K562 (cell line): ENCODE measurements around the gene TAF11. TPM values are rescaled to one million over a fixed set of nuclear protein-coding genes. Genes with fewer than 3 reads are reported as not detected.

Source experiments
- ATAC-seq: fragments of 200-7000 bp; cut with Tn5 transposase; 3 replicates; pipeline ENCODE4 v1.9.1; 2020; ENCODE audit warnings: moderate library complexity
- BruUV-seq: library from RNA; stranded (reverse); fragments of 400-500 nt; replicated peaks from 2 replicates; lab custom pipeline; 2021; lab: Mats Ljungman, UMichigan
- CTCF ChIA-PET: fragments of 300-600 bp; formaldehyde crosslinking; extraction: SDS; loops from one replicate; lab custom pipeline; 2021; ENCODE audit warnings: low intra/inter-chr PET ratio; lab: Yijun Ruan, JAX
- POLR2A ChIA-PET: fragments of 300-600, 350-650 bp; sonication (Branson Sonifier 250); formaldehyde crosslinking; extraction: SDS; loops from one replicate; lab custom pipeline; 2021; ENCODE audit warnings: antibody characterized with exemption, inconsistent platforms; lab: Yijun Ruan, JAX
- DNase-seq, 4 experiments: peaks; one replicate each; pipeline versions ENCODE4 v3.0.0 to v3.0.0-alpha.2; 2011 to 2018; ENCODE audit warnings: low spot score in 3 of 4, mixed read lengths in 3 of 4; ENCODE audit errors: extremely low read depth in 1 of 4
- FAIRE-seq: peaks from 2 replicates; lab custom pipeline; 2011; peaks lifted over from hg19 to GRCh38; lab: Jason Lieb, UNC
- H2AFZ ChIP-seq: 2 replicates; pipeline ENCODE4 v1.6.0; 2011; ENCODE audit warnings: low read depth, low read length, control low read depth, inconsistent platforms
- H3K27ac ChIP-seq: fragments of 200-600 bp; 3 replicates; pipeline ENCODE4 v1.8.0; 2011; ENCODE audit warnings: low read depth, mild to moderate bottlenecking, control low read depth, inconsistent platforms, low read length, moderate library complexity, mixed read lengths; ENCODE audit errors: extremely low read depth
- H3K27me3 ChIP-seq, 2 experiments: fragments of 300-600 bp in 1 of 2; 2 replicates in 1 of 2; 3 replicates in 1 of 2; pipeline versions ENCODE4 v1.6.0 to v1.8.0; 2011; ENCODE audit warnings: inconsistent platforms in 2 of 2, low read length in 2 of 2, mild to moderate bottlenecking in 1 of 2, mixed read lengths in 1 of 2, moderate library complexity in 1 of 2; ENCODE audit not compliant: control insufficient read depth in 2 of 2, insufficient read depth in 2 of 2
- H3K36me3 ChIP-seq: fragments of 300-600 bp; 3 replicates; pipeline ENCODE4 v1.8.0; 2011; ENCODE audit warnings: mild to moderate bottlenecking, low read length, inconsistent platforms; ENCODE audit not compliant: control insufficient read depth, insufficient read depth
- H3K4me1 ChIP-seq, 2 experiments: fragments of 200-600 bp in 1 of 2; replicated peaks in 1 of 2; 2 replicates in 1 of 2; 3 replicates in 1 of 2; pipeline versions ENCODE4 v1.5.1 to v1.8.0; 2011; ENCODE audit warnings: inconsistent platforms in 2 of 2, low read length in 2 of 2, mild to moderate bottlenecking in 1 of 2, mixed read lengths in 1 of 2, moderate library complexity in 1 of 2; ENCODE audit not compliant: control insufficient read depth in 2 of 2, insufficient read depth in 2 of 2
- H3K4me2 ChIP-seq: 2 replicates; pipeline ENCODE4 v1.6.1; 2011; ENCODE audit warnings: low read length, control low read depth, inconsistent platforms, mixed read lengths; ENCODE audit not compliant: insufficient read depth
- H3K4me3 ChIP-seq: fragments of 200-600 bp; sonication (generic), shearing (Covaris generic); 2 replicates; pipeline ENCODE4 v1.5.1; 2016; ENCODE audit warnings: control low read depth, inconsistent platforms
- H3K79me2 ChIP-seq: fragments of 200-600 bp; 3 replicates; pipeline ENCODE4 v1.8.0; 2011; ENCODE audit warnings: low read length, inconsistent platforms; ENCODE audit not compliant: control insufficient read depth, insufficient read depth
- H3K9ac ChIP-seq, 2 experiments: 2 replicates each; pipeline versions ENCODE4 v1.6.0 to v1.6.1; 2011; ENCODE audit warnings: low read depth in 2 of 2, low read length in 2 of 2, control low read depth in 1 of 2, inconsistent platforms in 1 of 2, mild to moderate bottlenecking in 1 of 2, mixed read lengths in 1 of 2; ENCODE audit not compliant: insufficient read depth in 1 of 2
- H3K9me1 ChIP-seq: one replicate; pipeline ENCODE4 v1.6.0; 2011; ENCODE audit warnings: inconsistent platforms, mild to moderate bottlenecking, low read length, moderate library complexity; ENCODE audit not compliant: control insufficient read depth, insufficient read depth
- H3K9me3 ChIP-seq: replicated peaks from 2 replicates; pipeline ENCODE4 v1.5.1; 2011; ENCODE audit warnings: low read depth, low read length, inconsistent platforms; ENCODE audit not compliant: control insufficient read depth, insufficient read depth
- H4K20me1 ChIP-seq: replicated peaks from 2 replicates; pipeline ENCODE4 v1.6.1; 2011; ENCODE audit warnings: low read length, inconsistent platforms, mixed read lengths; ENCODE audit not compliant: control insufficient read depth, insufficient read depth
- ATF3 ChIP-seq, 2 experiments: fragments of 450-650 bp in 1 of 2; sonication (generic) in 1 of 2; formaldehyde crosslinking in 1 of 2; IDR thresholded peaks in 1 of 2; conservative IDR thresholded peaks in 1 of 2; 2 replicates each; pipeline versions ENCODE4 v1.6.1 to v1.8.1; 2016 to 2023; ENCODE audit warnings: mild to moderate bottlenecking in 2 of 2, moderate library complexity in 2 of 2, inconsistent platforms in 1 of 2, missing genetic modification reagents in 1 of 2
- GATA2 ChIP-seq: sonication (generic); formaldehyde crosslinking; IDR thresholded peaks from 2 replicates; pipeline ENCODE4 v1.4.0; 2020; ENCODE audit warnings: mild to moderate bottlenecking, missing genetic modification reagents
- HOXB6 ChIP-seq: fragments of 250-450 bp; sonication (Bioruptor Pico); IDR thresholded peaks from 2 replicates; pipeline ENCODE4 v1.5.1; 2022; ENCODE audit warnings: mild to moderate bottlenecking, borderline replicate concordance
- KDM1A ChIP-seq, 2 experiments: fragments of 450-650 bp; IDR thresholded peaks; 2 replicates each; pipeline ENCODE4 v1.6.1; 2016; ENCODE audit warnings: mild to moderate bottlenecking in 2 of 2
- PRDM10 ChIP-seq: fragments of 450-650 bp; IDR thresholded peaks from 2 replicates; pipeline ENCODE4 v1.6.1; 2018; ENCODE audit not compliant: partially characterized antibody
- RFX7 ChIP-seq: fragments of 250-450 bp; sonication (Bioruptor Pico); IDR thresholded peaks from 2 replicates; pipeline ENCODE4 v1.5.1; 2021; ENCODE audit warnings: mild to moderate bottlenecking
- SMAD2 ChIP-seq: fragments of 150-350 bp; IDR thresholded peaks from 2 replicates; pipeline ENCODE4 v1.6.1; 2014; ENCODE audit warnings: low read depth, mild to moderate bottlenecking, low read length
- TCF3 ChIP-seq: sonication (generic); formaldehyde crosslinking; IDR thresholded peaks from 2 replicates; pipeline ENCODE4 v1.4.0; 2020; ENCODE audit warnings: mild to moderate bottlenecking, missing genetic modification reagents
- TEAD4 ChIP-seq, 2 experiments: sonication (generic) in 1 of 2; formaldehyde crosslinking in 1 of 2; IDR thresholded peaks; 2 replicates each; pipeline versions ENCODE4 v1.6.1 to v1.8.0; 2012 to 2022; ENCODE audit warnings: borderline replicate concordance in 1 of 2, inconsistent platforms in 1 of 2, low read length in 1 of 2, mild to moderate bottlenecking in 1 of 2, missing genetic modification reagents in 1 of 2
- ZKSCAN8 ChIP-seq: fragments of 200-800 bp; sonication (Bioruptor generic); IDR thresholded peaks from 2 replicates; pipeline ENCODE4 v1.6.1; 2016; ENCODE audit warnings: missing genetic modification characterization, missing compliant biosample characterization
- WGBS: fragments of 100-300 bp; shearing (Covaris generic); methylation state at CpG from one replicate; pipeline ENCODE4 v1.1.6; 2016; ENCODE audit warnings: low coverage, mixed read lengths; ENCODE audit not compliant: insufficient coverage; ENCODE audit errors: missing lambda C conversion rate; 5-methylcytosine and 5-hydroxymethylcytosine counted together
- in situ Hi-C: fragments of 300-500 bp; cut with MboI; formaldehyde crosslinking; loops from 4 replicates; pipeline ENCODE4 v1.15.0; 2018; ENCODE audit warnings: inconsistent platforms, mixed read lengths
- intact Hi-C: fragments of 100-400 bp; cut with micrococcal nuclease; formaldehyde crosslinking; loops from 2 replicates; pipeline ENCODE4 v1.14.2; 2022
- polyA plus RNA-seq, 8 experiments: library from polyadenylated mRNA; depleted of rRNA in 4 of 8; stranded (reverse) in 5 of 8; unstranded in 3 of 8; fragments of >200 nt; fragmentation: Nextera tagmentation in 2 of 8; fragmentation: Illumina TruSeq in 1 of 8; extraction: Ambion mirVana in 2 of 8; extraction: Trizol in 1 of 8; gene quantifications; 2 replicates each; pipeline versions ENCODE4 v1.2.1 to v1.2.3, GENCODE V29; 2011 to 2014; ENCODE audit warnings: inconsistent platforms in 1 of 8, missing spikeins in 1 of 8
- total RNA-seq, 7 experiments: library from RNA; depleted of rRNA in 6 of 7; stranded (reverse); fragments of >200 nt in 6 of 7; fragmentation: Illumina TruSeq in 2 of 7; extraction: Trizol in 2 of 7; gene quantifications; 2 replicates each; pipeline versions ENCODE4 v1.2.1 to v1.2.3, GENCODE V29; 2011 to 2021; ENCODE audit warnings: low replicate concordance in 1 of 7

Gene TAF11
- total and polyA plus RNA-seq, 9 of the 15 experiments (the other 6 are each of a cell fraction or from before 2014, with no cell fraction given), result 40.9 to 91.9 (median 71.9) TPM

GRCh38 chr6:34859951-34860350 lies 27.9 kb downstream of the TAF11 start:
- DNase-seq (peak in 2 of 4 experiments; percentile 10 to 39), ATAC-seq (peak; percentile 33), FAIRE-seq (no peak)
- H3K9me3 ChIP-seq, result no peaks in the 10 kb centered on the region
- peak overlapping the region; percentile 11; the same call in 2 of the 3 replicates for H3K27ac ChIP-seq
- H3K9me1 ChIP-seq, result peaks cover 8% of the 10 kb centered on the region
- no peak overlapping the region for H2AFZ ChIP-seq
- in situ Hi-C loops (no loop called here), intact Hi-C loops (loop anchor here (5.0 kb wide), 1 partner anchor 68 kb away; the partner anchor contains the start of gene BLTP3A)
- H4K20me1 ChIP-seq, result peaks cover 17% of the 10 kb centered on the region
- peaks cover 4 to 24% of the 10 kb centered on the region in 2 experiments; a peak in 4 of 5 replicates for H3K4me1 ChIP-seq
- H3K4me2 ChIP-seq, result peak overlapping the region; percentile 1; the same call in 1 of the 2 replicates
- H3K27me3 ChIP-seq, result no peaks in the 10 kb centered on the region
- 32% methylated on average over 4 of the region's 4 CpGs for WGBS
- CTCF ChIA-PET, result no interaction called here
- POLR2A ChIA-PET, result interaction anchor here (0.6 to 1.7 kb wide), 4 partner anchors 12 to 371 kb away, joined by 3 to 5 read pairs (median 4); no protein-coding TSS in a partner anchor
- no TSS peak for BruUV-seq
- peaks cover 79% of the 10 kb centered on the region for H3K36me3 ChIP-seq
- no peak overlapping the region for H3K4me3 ChIP-seq
- H3K9ac ChIP-seq, result peak overlapping the region in 1 of 2 experiments; percentile 28; a peak in 1 of 4 replicates
- peaks cover 3% of the 10 kb centered on the region; the same call in 1 of the 3 replicates for H3K79me2 ChIP-seq
- peak; percentile 22; the same call in 1 of the 2 replicates for TF ChIP-seq GATA2
- TF ChIP-seq KDM1A (IDR thresholded peaks at IDR 0.05), result peak in 1 of 2 experiments; percentile 20; a peak in 1 of 4 replicates
- peak; percentile 58 for TF ChIP-seq TCF3 (CRISPR knock-in tag)
- TF ChIP-seq HOXB6 (CRISPR knock-in tag), result no peak
- TF ChIP-seq ZKSCAN8, result peak; percentile 63; the same call in 1 of the 2 replicates
- no peak for TF ChIP-seq SMAD2
- no peak for TF ChIP-seq RFX7
- TF ChIP-seq ATF3 (IDR thresholded peaks at IDR 0.05), result peak; percentile 47; the same call in 1 of the 2 replicates
- TF ChIP-seq ATF3 (CRISPR knock-in tag; conservative IDR thresholded peaks at IDR 0.05), result peak; percentile 70
- TF ChIP-seq TEAD4 (IDR thresholded peaks at IDR 0.05; ENCODE audit: low read length), result peak; percentile 36; the same call in 1 of the 2 replicates
- no peak for TF ChIP-seq TEAD4 (CRISPR knock-in tag; IDR thresholded peaks at IDR 0.05; ENCODE audit: borderline replicate concordance)
- TF ChIP-seq PRDM10, result no peak
